Activated T-cell treated with anti-CD3 and anti-CD28 coated beads, Interleukin-2, amount 50 U/mL, for 48 hours (primary cell): ENCODE measurements around the gene WIPF2.
A peak's percentile ranks its signal among the peaks of the same experiment; 100 is the strongest.
"Not testable (repeated sequence)": the region's sequence is repeated elsewhere in the genome, so short reads cannot be mapped to it uniquely, and the experiment has no call there.

Experiments used
- DNase-seq, 2 experiments: peaks; one replicate each; pipeline ENCODE4 v3.0.0-alpha.2; 2020

Gene WIPF2

DNA sequence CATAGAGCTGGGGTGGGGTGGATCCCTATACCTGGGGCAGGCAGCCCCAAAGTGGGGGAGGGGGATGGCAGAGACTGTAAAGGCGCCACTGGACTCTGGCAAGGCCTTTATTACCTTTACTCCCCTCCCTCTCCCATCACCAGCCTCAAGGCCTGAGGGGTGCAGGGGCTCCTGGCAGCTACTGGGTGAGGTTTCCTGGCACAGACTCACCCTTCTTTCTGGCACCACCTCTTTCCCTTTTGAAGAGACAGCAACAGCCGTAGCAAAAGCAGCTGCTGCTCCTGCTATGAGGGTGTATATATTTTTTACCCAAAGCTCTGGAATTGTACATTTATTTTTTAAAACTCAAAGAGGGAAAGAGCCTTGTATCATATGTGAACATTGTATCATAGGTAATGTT is 24.3 kb upstream of the WIPF2 start:
- DNase-seq, result no peak

DNA sequence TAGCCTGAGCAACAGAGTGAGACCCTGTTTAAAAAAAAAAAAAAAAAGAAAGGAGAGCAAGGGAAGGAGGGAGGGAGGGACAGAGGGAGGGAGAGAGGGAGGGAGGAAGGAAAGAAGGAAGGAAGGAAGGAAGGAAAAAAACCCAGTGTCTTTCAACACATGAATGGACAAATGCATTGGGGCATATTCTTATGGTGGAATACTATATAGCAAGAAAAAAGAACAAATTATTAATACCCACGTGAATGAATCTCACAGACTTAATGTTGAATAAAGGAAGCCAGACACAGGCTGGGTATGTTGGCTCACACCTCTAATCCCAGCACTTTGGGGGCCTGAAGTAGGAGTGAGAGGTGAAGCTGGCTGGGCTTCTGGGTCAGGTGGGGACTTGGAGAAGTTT is 21.6 kb upstream of the WIPF2 start:
- DNase-seq, result no peak

DNA sequence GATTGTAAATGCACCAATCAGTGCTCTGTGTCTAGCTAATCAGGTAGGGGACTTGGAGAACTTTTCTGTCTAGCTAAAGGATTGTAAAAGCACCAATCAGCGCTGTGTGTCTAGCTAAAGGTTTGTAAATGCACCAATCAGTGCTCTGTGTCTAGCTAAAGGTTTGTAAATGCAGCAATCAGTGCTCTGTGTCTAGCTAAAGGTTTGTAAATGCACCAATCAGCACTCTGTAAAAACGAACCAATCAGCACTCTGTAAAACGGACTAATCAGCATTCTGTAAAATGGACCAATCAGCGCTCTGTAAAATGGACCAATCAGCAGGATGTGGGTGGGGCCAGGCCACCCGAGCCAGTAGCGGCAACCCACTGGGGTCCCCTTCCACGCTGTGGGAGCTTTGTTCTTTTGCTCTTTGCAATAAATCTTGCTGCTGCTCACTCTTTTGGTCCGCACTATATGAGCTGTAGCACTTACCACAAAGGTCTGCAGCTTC is 21.1 kb upstream of the WIPF2 start:
- DNase-seq, result peak in 1 of 2 experiments; percentile 50

DNA sequence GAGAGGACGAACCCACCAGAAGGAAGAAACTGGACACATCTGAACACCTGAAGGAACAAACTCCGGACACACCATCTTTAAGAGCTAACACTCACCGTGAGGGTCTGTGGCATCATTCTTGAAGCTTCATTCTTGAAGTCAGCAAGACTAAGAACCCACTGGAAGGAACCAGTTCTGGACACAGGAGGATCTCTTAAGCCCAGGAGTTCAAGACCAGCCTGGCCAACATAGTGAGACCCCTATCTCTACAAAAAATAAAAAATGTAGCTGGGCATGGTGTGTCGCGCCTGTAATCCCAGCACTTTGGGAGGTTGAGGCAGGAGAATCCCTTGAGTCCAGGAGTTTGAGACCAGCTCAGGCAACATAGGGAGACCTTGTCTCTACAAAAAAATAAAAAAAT is 20.5 kb upstream of the WIPF2 start:
- DNase-seq, result no peak

DNA sequence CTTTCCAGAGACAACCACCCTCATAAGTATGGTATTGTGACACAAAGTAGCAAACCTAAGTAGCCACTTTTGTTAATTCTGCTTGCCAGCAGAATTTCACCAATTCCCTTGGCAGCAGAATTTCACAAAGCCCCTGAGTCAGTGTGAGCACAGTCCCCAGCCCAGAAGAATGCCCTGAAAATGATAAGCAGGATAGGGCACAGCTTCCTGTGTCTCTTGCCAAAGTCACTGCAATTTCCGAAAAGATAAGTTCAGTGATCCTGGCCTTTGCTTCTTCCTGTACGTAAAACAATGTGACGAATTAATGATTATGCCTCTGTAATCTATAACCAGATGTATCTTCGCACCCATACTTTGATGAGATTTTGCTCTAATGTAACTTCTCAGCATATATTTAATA is 16.0 kb upstream of the WIPF2 start:
- DNase-seq, result no peak

DNA sequence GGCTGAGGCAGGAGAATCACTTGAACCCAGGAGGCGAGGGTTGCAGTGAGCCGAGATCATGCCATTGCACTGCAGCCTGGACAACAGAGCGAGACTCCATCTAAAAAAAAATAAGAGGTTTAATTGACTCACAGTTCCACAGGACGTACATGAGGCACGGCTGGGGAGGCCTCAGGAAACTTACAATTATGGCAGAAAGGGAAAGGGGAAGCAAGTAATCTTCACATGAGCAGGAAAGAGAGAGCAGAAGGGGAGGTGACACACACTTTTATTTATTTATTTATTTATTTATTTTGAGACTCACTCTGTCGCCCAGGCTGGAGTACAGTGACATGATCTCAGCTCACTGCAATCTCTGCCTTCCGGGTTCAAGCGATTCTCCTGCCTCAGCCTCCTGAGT is 12.9 kb upstream of the WIPF2 start:
- DNase-seq, result not testable (repeated sequence)

DNA sequence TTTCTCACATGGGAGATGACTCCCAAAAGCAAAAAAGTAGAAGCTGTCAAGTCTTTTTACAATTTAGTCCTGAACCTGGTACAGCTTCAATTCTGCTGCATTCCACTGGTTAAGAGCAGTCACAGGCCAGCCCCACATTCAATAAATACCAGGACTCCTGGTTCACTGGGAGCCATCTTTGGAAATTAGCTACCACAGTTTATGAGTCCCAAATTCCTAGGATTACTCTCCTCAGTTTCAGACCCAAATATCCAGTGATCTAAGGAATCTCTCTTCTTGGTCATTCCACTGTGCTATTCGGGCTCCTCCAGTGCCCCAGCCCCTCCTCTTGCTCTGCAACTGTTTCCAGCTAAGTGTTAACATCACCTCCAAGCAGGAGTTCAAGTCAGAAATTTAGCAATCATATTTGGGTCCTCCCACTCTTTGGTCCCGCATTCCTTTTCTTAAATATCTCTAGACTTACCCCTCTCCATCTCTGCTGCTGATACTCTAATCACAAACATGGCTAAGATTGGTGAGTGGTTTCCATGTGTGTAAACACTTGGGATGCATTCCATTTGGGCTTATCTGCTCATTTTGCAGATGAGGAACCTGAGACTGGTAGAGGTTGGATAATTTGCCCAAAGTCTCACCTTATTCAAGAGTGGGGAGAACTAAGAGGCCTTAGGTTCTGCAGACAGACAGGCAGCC is 9.6 kb upstream of the WIPF2 start:
- no peak for DNase-seq

DNA sequence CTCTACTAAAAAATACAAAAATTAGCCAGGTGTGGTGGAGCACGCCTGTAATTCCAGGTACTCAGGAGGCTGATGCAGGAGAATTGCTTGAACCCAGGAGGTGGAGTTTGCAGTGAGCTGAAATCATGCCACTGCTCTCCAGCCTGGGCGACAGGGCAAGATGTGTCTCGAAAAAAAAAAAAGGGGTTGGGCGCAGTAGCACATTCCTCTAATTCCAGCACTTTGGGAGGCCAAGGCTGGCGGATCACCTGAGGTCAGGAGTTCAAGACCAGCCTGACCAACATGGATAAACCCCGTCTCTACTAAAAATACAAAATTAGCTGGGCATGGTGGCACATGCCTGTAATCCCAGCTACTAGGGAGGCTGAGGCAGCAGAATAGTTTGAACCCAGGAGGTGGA is 5.2 kb upstream of the WIPF2 start:
- not testable (repeated sequence) for DNase-seq

DNA sequence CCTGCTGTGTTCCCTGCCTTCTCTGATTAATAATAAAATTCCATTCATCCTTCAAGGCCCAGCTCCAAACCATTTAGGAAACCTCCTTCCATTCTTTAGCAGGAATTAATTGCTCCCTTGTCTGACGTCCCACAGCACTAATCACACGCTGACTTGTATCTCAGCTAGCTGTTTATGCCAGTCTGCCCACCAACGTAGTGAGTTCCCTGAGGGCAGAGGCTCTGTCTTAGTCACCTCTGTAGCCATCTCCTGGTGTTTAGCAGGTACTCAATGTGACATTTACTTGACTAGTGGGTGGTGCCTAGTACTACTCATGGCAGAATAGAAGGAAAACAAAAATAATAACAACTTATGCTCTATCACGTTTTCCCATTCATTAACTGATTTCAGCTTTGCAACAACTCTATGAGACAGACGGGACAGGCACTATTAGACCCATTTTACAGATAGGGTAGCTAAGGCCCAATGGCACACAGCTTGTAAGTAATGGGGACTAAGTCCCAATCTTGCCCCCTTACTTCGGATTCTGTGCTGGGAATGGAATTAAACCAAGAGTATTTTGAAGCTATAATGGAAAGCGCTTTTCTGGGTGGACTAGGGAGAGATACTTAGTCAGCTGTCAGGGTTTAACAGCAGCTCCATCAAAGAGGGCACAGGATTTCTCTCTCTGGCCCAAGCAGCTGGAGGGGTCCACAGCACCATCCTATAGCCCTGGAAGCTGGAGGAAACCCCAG is 931 bp upstream of the WIPF2 start:
- DNase-seq, result no peak

DNA sequence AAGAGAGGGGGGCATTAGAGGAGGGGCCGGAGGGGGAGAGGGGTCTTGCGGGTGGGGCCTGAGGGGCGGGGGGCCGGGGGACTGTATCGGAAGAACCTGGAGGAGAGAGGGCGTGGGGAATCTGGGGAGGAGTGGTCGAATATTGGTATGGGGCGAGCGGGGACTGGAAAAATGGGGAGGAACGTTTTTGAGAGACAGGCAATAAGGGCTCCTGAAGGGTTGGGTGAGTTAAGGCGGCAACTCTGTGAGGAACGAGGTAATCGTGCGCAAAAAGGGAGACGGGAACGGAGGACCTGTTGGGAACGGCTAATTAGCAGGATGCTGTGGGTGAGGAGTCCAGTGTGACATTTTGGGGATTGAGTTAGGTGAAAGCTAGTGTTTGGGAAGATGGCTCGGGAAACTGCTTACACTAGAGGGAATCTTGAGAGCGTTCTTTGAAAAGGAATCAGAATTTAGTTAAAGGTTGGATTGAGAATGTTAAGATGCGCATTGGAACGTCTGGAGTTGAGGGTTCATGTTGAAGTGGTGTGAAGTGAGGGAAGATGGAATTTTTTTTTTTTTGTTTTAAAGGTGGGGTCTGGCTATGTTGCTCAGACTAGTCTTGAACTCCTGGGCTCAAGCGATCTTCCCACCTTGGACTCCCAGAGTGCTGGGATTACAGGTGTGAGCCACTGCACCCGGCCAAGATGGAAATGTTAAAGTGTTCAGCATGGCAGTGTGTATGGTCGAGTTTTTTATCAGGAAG is 662 bp downstream of the WIPF2 start:
- DNase-seq, result peak; percentile 56 to 59

DNA sequence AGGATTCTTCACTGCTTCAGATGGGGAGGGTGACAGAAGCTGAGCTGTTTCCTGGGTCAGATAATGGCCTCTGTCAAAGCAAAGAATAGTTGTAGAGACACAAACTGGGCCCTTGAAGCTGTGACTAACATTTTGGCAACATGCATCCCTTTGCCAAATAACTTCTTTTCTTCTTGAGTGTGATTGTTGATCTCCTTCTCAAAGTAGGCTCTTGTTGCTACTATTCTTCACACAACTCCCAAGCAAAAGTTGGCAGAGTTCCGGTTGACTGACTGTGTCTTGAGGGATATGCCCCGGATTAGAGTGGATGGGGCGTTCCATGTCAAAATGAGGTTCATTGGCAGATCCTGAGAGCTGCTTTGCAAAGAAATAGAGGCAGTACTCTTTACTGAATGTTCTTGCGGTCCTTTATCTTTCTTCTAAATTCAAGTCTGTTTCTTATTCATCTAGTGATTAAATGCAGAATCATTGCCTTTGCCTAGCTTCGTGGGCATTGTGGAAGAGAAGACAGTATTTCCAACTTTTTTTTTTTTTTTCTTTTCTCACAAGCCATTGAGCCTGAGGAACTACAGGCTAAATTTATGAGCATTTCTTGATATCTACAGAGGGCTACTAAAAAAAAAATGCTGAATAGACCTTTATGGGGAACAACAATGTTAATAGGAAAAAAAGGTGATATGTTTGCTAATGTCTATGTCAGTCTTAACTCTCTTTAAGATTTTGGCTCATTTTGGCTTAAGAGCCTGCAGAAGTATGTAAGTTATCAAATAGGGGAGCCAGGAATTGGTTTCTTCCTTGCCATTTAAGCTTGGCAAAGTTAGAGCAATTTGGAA is 5.8 kb downstream of the WIPF2 start:
- DNase-seq, result no peak

DNA sequence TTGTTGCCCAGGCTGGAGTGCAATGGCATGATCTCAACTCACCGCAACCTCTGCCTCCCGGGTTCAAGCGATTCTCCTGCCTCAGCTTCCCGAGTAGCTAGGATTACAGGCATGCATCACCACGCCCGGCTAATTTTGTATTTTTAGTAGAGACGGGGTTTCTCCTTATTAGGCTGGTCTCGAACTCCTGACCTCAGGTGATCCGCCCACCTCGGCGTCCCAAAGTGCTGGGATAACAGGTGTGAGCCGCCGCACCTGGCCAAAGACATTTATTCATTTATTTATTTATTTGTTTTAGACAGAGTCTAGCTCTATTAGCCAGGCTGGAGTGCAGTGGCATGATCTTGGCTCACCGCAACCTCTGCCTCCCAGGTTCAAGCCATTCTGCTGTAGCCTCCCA is 10.0 kb downstream of the WIPF2 start:
- DNase-seq, result not testable (repeated sequence)

DNA sequence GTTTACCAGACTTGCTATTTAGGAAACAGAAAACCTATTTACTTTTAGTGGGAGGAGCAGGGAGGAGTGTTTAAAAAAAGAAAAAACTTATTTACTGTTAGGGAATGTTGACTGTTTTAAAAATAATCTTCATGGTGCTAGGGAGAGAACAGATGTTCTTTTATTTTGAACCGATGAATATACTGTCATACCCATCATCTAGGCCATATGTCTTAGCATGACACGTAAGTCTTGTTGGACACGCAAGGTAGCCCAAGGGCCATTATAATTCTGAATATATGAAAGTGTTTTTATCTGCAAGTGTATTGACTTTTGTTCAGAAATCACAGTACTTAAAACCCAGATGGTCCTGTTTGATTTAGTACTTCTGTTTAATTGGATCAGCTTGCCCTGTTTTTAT is 11.6 kb downstream of the WIPF2 start:
- DNase-seq, result no peak

DNA sequence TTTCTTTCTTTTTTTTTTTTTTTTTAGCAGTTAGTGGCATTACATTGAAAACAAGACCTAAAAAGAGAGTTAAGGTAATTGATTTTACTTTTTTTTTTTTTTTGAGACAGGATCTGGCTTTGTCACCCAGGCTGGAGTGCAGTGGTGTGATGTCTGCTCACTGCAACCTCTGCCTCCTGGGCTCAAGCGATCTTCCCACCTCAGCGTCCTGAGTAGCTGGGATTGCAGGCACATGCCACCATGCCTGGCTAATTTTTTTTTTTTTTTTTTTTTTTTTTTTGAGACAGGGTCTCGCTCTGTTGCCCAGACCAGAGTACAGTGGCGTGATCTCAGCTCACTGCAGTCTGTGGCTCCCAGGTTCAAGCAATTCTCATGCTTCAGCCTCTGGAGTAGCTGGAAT is 12.8 kb downstream of the WIPF2 start:
- DNase-seq, result not testable (repeated sequence)

DNA sequence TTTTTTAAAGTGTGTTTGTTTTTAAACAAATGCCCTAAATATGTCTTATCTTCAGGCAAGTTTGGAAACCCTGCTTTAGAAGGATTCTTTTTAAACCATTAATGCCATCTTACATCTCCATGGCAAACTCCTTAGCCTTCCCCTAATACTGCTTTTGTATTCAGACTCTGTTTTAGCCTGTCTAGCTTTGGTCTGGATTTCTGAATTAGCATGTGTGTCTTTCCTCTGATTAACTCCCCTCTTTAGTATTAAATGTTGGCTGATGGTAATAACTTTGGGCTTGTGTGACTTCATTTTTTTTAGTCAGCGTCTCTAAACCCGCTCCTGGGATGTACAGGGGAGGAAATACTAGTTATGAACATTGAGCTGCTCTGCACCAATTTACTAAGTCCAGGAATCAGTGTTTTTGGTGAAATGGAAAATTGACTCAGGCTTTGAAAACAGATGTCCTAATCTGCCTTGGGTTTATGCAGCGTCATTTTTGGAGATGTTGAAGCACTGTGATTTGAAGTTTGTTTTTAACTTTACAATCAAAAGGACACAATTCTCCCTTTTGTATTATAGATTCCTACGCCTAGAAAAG is 22.2 kb downstream of the WIPF2 start:
- DNase-seq, result no peak

DNA sequence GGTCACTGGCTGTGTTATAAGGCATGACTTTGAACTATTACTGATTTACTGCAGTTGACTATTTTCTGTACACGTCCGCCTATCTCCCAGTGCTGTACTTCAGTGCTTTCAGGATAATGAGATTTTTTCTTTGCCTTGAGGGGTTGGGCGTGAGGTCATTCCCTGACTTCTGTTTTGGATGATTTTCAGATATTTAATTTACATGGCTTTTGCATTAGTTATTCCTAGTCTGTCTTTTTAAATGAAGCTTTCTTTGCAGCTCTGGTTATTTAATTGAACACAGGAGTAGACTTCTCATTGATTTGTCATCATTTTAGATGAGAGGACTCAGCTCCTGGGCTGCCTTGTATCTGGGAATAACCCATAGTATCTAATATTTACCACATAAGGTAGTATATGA is 23.7 kb downstream of the WIPF2 start:
- DNase-seq, result no peak

DNA sequence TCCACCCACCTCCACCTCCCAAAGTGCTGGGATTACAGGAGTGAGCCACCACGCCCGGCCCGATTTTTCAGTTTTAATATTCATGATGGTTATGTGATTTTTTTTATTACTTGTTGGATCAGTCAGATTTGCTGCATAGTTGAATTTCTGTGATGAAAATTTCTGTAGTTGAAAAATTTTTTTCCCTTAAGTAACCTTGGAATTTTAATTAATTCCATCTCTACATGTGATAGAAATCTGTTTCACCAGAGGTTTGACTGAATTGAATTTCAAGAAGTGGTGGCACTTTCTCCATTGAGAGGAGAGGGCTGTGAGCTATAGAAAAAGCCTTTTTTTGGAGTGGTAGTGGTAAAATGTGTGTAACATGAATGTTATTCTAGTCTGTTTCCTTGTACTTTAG is 24.7 kb downstream of the WIPF2 start:
- DNase-seq, result no peak

DNA sequence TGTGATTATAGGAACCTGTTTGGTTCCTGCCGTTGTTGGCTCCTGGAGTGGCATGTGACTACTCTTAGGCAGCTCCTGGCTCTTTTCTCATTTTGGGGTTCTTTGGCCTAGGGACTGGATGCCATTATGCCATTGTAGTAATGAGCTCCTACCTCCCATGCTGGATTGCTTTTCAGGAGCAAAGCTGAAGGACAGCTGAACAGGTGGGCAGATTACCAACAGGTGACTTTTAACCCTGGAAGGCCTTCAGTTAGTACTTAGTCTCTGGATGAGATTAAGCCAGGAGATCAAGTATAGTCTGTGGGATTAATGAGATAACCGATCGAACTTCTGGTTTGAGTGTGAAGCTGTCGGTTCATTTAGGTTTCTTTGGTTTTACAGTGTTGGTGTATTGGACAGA is 25.2 kb downstream of the WIPF2 start:
- DNase-seq, result no peak

DNA sequence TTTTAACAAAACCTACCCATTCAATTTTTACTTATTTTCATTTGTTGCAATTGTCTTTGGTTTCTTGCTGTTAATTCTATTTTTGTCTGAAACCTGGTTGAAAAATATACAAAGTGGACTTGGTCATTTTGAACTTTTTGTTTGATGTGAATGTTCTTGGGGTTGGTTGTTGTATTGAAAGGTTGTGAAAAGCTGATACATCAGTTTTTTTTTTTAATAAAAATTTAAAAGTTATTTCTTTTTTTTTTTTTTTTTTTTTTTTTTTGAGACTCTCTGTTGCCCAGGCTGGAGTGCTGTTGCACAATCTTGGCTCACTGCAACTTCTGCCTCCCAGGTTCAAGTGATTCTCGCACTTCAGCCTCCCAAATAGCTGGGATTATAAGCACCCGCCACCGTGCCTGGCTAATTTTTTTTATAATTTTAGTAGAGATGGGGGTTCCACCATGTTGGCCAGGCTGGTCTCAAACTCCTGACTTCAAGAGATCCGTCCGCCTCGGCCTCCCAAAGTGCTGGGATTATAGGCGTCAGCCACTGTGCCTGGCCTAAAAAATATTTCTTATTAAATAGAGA is 28.9 kb downstream of the WIPF2 start:
- DNase-seq, result no peak

DNA sequence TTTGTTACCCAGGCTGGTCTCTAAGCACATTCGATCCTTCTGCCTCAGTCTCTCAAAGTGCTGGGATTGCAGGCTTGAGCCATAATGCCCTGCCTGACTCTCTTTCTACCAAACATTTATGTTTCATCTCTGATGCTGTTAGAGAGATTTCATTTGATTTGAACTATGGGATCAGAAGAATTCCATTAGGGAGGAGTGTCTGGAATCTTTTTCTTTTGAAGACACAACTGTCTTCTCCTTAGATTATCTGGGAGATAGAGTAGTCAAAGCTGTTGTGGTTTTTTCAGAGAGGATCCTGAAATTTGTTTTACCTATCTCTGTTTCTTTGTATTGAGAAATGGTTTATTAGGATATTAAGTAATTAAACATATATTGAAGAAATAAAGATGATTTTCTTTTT is 29.4 kb downstream of the WIPF2 start:
- no peak for DNase-seq

DNA sequence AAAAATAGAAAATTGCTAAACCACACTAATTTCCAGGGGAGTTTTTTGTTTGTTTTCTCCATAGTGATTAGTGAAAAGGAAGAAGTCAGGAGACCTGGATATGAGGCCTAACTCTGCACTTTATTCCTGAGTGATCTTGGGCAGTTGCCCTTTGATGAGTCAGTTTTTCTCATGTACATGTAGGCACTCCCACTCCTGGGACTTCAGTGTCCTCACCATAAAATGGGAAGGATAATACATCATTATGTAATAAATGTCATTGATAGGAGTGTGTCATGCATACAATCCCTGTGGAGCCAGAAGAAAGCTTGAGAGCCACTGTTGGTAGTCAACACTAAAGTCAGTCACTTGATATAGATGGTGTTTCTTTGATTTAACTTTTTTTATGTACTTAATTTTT is 32.5 kb downstream of the WIPF2 start:
- no peak for DNase-seq

DNA sequence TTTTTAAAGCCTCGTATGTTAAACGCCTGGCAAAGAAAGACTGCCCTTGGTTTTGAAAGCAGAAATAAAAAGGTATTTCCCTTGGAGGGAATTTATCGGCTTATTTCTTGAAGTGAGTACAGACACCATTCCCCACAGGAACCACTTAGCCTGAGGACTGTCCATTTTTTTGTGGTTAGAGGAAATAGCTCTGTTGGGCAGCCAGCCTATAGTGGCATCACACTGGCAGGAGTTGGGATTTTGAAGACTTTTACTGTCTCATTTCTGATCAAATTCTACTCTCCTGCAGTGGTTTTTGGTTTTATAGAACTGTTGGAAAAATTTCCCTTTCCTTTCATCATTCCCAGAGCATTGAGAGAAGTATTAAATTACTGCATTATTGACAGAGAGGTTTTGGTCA is 34.5 kb downstream of the WIPF2 start:
- DNase-seq, result no peak
